Gastroesophageal sphincter (tissue), 3 donors: ENCODE results near the gene ELP4.

Experiments
- CTCF ChIP-seq, 4 experiments: fragments of 200-600 bp in 2 of 4; fragments of 450-650 bp in 2 of 4; sonication (generic) in 1 of 4; IDR thresholded peaks; one replicate each; pipeline ENCODE4 v1.5.1; 2017 to 2019; ENCODE audit warnings: antibody characterized with exemption in 4 of 4, mild to moderate bottlenecking in 2 of 4, moderate library complexity in 2 of 4
- EP300 ChIP-seq: sonication (generic); formaldehyde crosslinking; IDR thresholded peaks from one replicate; pipeline ENCODE4 v1.6.1; 2017; ENCODE audit warnings: antibody characterized with exemption, mild to moderate bottlenecking
- POLR2A ChIP-seq, 2 donors: fragments of 450-650 bp; IDR thresholded peaks; one replicate each; pipeline ENCODE4 v1.6.1; 2017; ENCODE audit warnings: antibody characterized with exemption in 2 of 2, mild to moderate bottlenecking in 2 of 2, moderate library complexity in 1 of 2

GRCh38 chr11:31770011-31770700, 260.6 kb downstream of the ELP4 start:
- no peak for TF ChIP-seq POLR2A (IDR thresholded peaks at IDR 0.05)
- no peak for TF ChIP-seq CTCF (IDR thresholded peaks at IDR 0.05)
- no peak for TF ChIP-seq EP300
